A673 (cell line): ENCODE data around the gene RNF144B. TPM values are rescaled to one million over a fixed set of nuclear protein-coding genes. Genes with fewer than 3 reads are reported as not detected.

Experiments
- BruUV-seq: library from RNA; stranded (reverse); fragments of 400-500 nt; replicated peaks from 2 replicates; lab custom pipeline; 2021; lab: Mats Ljungman, UMichigan
- CTCF ChIA-PET: fragments of 300-600 bp; sonication (Branson Sonifier 250); formaldehyde crosslinking; loops from one replicate; lab custom pipeline; 2022; ENCODE audit warnings: antibody characterized with exemption; lab: Charles Lee
- POLR2A ChIA-PET: fragments of 300-600 bp; sonication (Branson Sonifier 250); formaldehyde crosslinking; loops from one replicate; lab custom pipeline; 2022; ENCODE audit warnings: antibody characterized with exemption; ENCODE audit not compliant: low non-redundant PET; lab: Charles Lee
- DNase-seq: peaks from one replicate; pipeline ENCODE4 v3.0.0-alpha.2; 2015; ENCODE audit warnings: low spot score
- H3K27ac ChIP-seq: fragments of 200-600 bp; sonication (generic); 2 replicates; pipeline ENCODE4 v1.5.1; 2016; ENCODE audit warnings: mixed run types, low read depth, mild to moderate bottlenecking, mixed read lengths, antibody characterized with exemption, low read length; ENCODE audit not compliant: poor library complexity, severe bottlenecking
- H3K27me3 ChIP-seq: fragments of 200-600 bp; sonication (generic); replicated peaks from 2 replicates; pipeline ENCODE4 v1.6.1; 2017; ENCODE audit warnings: mixed run types, low read depth, mild to moderate bottlenecking, mixed read lengths, antibody characterized with exemption, low read length; ENCODE audit not compliant: insufficient read depth, poor library complexity
- H3K36me3 ChIP-seq: fragments of 200-600 bp; sonication (generic); 2 replicates; pipeline ENCODE4 v1.6.1; 2016; ENCODE audit warnings: mixed run types, mild to moderate bottlenecking, mixed read lengths, antibody characterized with exemption, low read length; ENCODE audit not compliant: insufficient read depth, poor library complexity, severe bottlenecking
- H3K4me1 ChIP-seq: fragments of 200-600 bp; sonication (generic); 2 replicates; pipeline ENCODE4 v1.6.1; 2017; ENCODE audit warnings: mixed run types, mild to moderate bottlenecking, mixed read lengths, antibody characterized with exemption, low read length; ENCODE audit not compliant: insufficient read depth, poor library complexity, severe bottlenecking
- H3K4me3 ChIP-seq: fragments of 200-600 bp; sonication (generic); 2 replicates; pipeline ENCODE4 v1.5.1; 2016; ENCODE audit warnings: low read depth, mixed run types, mild to moderate bottlenecking, mixed read lengths, low read length; ENCODE audit not compliant: poor library complexity, severe bottlenecking
- H3K9me3 ChIP-seq: fragments of 200-600 bp; sonication (generic); 2 replicates; pipeline ENCODE4 v1.6.1; 2016; ENCODE audit warnings: mixed run types, low read depth, mild to moderate bottlenecking, mixed read lengths, antibody characterized with exemption, low read length; ENCODE audit not compliant: poor library complexity, severe bottlenecking
- EZH2 ChIP-seq: fragments of 200-600 bp; sonication (generic); IDR thresholded peaks from 2 replicates; pipeline ENCODE4 v1.6.1; 2017; ENCODE audit warnings: borderline replicate concordance, low read depth, mild to moderate bottlenecking, mixed read lengths, antibody characterized with exemption, low read length; ENCODE audit not compliant: poor library complexity, severe bottlenecking
- intact Hi-C: fragments of 100-400 bp; cut with micrococcal nuclease; formaldehyde crosslinking; loops from one replicate; pipeline ENCODE4 v1.10.0; 2022; ENCODE audit not compliant: unreplicated experiment
- total RNA-seq: library from RNA; stranded (reverse); gene quantifications from 2 replicates; pipeline ENCODE4 v1.2.3, GENCODE V29; 2021
- TF ChIP-seq, protein P1 (sequence below): fragments of 300-800, 200-600 bp; sonication (generic); conservative IDR thresholded peaks from 2 replicates; pipeline ENCODE4 v1.5.1; 2017; ENCODE audit warnings: low read depth, mild to moderate bottlenecking, antibody characterized with exemption, low read length, moderate library complexity, mixed read lengths

Gene RNF144B
- total RNA-seq, 1 experiment from 2014 or later = 0.82 TPM

DNA sequence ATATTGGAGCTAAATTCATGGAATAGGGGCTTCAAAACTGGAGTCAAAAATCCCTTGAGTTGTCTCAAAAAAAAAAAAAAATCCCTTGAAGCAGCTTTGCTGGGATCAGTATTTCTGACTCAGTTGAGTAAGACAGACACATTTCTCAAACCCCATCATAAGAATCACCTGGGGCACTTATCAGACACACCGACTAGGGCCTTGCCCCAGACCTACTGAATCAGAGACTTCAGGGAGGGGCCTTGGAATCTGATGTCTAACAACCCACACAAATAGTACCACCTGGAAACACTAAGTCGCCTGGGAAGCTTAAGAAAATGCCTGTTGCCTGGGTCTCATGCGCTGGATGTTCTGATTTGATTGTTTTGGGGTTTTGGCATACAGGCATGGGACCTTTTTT is 44.9 kb upstream of the RNF144B start:
- no peak for TF ChIP-seq EZH2
- TF ChIP-seq, protein P1, sequence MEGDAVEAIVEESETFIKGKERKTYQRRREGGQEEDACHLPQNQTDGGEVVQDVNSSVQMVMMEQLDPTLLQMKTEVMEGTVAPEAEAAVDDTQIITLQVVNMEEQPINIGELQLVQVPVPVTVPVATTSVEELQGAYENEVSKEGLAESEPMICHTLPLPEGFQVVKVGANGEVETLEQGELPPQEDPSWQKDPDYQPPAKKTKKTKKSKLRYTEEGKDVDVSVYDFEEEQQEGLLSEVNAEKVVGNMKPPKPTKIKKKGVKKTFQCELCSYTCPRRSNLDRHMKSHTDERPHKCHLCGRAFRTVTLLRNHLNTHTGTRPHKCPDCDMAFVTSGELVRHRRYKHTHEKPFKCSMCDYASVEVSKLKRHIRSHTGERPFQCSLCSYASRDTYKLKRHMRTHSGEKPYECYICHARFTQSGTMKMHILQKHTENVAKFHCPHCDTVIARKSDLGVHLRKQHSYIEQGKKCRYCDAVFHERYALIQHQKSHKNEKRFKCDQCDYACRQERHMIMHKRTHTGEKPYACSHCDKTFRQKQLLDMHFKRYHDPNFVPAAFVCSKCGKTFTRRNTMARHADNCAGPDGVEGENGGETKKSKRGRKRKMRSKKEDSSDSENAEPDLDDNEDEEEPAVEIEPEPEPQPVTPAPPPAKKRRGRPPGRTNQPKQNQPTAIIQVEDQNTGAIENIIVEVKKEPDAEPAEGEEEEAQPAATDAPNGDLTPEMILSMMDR = no peak
- H3K36me3 ChIP-seq = no peaks in the 10 kb centered on the region
- no peak overlapping the region for H3K4me3 ChIP-seq
- H3K9me3 ChIP-seq = no peaks in the 10 kb centered on the region
- BruUV-seq = no TSS peak
- no peaks in the 10 kb centered on the region for H3K4me1 ChIP-seq
- ChIA-PET POLR2A (no interaction called here), CTCF (interaction anchor here (0.7 kb wide), 1 partner anchor 328 kb away, joined by 5 read pairs; no protein-coding TSS in a partner anchor)
- H3K27ac ChIP-seq = no peak overlapping the region
- intact Hi-C loops = no loop called here
- DNase-seq = no peak
- H3K27me3 ChIP-seq = no peaks in the 10 kb centered on the region

DNA sequence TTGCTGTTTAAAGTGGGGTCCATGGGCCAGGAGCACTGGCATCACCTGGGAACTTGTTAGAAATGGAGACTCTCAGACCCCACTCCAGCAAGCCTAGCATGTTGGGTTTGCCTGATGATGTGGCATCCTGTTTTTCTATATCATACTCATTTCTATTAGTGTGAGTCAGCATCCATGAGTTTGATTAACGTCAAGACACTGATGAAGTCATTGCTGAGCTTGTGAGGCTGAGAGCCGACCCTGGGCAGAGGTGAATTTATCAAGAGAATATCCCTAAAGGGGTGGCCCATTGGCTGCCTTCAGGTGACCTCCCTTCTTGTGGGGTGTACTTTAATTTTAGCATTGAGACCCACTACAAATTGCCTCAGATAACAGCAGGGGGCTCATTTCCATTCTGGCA is 43.4 kb upstream of the RNF144B start:
- peak; percentile 12 for DNase-seq
- intact Hi-C loops = no loop called here
- Histone ChIP-seq H3K36me3 (no peaks in the 10 kb centered on the region), H3K4me1 (no peaks in the 10 kb centered on the region), H3K4me3 (no peak overlapping the region), H3K27me3 (no peaks in the 10 kb centered on the region), H3K27ac (no peak overlapping the region), H3K9me3 (no peaks in the 10 kb centered on the region)
- CTCF ChIA-PET = no interaction called here
- POLR2A ChIA-PET = no interaction called here
- TF ChIP-seq, protein P1 = no peak
- TF ChIP-seq EZH2 = no peak
- BruUV-seq = no TSS peak

DNA sequence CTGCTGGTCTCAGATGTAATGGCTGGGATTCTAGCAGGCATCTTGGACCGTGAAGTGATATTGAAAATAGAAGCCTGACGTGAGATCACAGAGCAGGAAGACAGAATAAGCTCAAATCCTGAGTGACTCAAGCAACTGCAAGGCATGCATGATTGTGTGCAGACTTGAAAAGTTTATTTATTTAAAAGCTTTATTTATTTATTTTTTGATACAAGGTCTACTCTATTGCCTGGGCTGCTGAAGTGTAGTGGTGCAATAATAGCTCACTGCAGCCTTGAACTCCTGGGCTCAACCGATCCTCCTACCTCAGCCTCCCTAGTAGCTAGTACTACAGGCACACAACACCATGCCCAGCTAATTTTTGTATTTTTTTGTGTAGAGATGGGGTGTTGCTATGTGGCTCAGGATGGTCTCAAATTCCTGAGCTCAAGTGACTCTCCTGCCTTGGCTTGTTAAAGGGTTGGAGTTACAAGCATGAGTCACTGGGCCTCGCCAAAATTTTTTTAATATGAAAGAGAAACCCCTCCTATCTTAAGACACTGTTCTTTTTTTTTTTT is 40.1 kb upstream of the RNF144B start:
- no peaks in the 10 kb centered on the region for H3K9me3 ChIP-seq
- peak; percentile 14 for DNase-seq
- intact Hi-C loops = no loop called here
- ChIA-PET POLR2A (no interaction called here), CTCF (no interaction called here)
- no peak for TF ChIP-seq EZH2
- TF ChIP-seq, protein P1 = no peak
- H3K36me3 ChIP-seq = no peaks in the 10 kb centered on the region
- H3K27me3 ChIP-seq = no peaks in the 10 kb centered on the region
- no peak overlapping the region for H3K4me3 ChIP-seq
- H3K27ac ChIP-seq = no peak overlapping the region
- no peaks in the 10 kb centered on the region for H3K4me1 ChIP-seq
- BruUV-seq = no TSS peak
